ENCODE data around the gene GATA5. TPM values are rescaled to one million over a fixed set of nuclear protein-coding genes. Genes with fewer than 3 reads are reported as not detected.

The GATA5 gene
- total RNA-seq, 1 donor from 2014 or later: not detected

DNA sequence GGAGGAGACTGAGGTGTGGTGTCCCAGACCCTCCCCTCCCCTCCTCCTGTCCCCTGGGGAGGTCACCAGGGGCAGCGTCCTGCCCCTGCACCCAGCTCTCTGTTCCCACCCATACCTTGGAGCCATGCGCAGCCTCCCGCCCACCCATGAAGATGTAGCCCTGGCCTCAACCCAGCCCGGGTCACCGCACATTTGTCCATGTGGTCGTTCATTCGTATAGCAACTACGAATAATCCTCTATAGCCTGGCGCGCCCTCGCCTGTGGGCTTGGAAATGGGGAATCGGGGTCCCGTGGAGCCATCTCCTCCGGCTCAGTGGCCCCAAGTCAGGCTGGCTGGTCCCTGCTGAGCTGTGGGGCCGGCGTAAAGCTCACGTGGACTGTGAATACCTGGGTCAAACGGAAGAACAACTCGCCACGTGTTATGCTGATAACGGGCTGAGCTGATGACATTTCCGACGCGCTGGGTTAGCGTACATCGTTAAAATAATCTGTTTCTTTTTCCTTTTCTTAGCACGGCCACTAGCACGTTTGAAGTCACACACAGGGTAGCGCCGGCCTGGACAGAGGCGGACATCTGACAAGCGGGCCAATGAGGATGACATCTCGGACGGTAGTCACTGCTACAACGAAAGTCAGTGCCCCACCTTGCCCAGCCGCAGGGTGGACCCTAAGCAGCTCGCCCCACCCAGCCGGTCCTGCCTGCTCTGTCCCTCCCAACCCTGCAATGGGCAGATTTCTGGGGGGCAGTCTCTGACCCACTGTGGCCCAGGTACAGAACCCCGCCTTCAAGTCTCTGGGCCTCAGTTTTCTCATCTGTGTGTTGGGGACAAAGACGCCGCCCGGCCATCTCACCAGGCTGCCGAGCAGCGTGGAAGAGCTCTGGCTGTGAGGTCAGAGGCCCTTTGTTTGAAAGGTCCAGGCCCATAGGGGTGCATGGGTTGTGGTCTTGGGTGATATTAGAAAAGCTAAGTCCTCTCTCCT lies 28.6 kb downstream of the GATA5 start:
- no peak for DNase-seq (ENCODE audit: extremely low spot score, unreplicated experiment)
- TF ChIP-seq, protein P1, sequence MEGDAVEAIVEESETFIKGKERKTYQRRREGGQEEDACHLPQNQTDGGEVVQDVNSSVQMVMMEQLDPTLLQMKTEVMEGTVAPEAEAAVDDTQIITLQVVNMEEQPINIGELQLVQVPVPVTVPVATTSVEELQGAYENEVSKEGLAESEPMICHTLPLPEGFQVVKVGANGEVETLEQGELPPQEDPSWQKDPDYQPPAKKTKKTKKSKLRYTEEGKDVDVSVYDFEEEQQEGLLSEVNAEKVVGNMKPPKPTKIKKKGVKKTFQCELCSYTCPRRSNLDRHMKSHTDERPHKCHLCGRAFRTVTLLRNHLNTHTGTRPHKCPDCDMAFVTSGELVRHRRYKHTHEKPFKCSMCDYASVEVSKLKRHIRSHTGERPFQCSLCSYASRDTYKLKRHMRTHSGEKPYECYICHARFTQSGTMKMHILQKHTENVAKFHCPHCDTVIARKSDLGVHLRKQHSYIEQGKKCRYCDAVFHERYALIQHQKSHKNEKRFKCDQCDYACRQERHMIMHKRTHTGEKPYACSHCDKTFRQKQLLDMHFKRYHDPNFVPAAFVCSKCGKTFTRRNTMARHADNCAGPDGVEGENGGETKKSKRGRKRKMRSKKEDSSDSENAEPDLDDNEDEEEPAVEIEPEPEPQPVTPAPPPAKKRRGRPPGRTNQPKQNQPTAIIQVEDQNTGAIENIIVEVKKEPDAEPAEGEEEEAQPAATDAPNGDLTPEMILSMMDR (IDR thresholded peaks at IDR 0.05): no peak
- no peaks in the 10 kb centered on the region for H3K36me3 Mint-ChIP-seq (ENCODE audit: unreplicated experiment)
- no peak overlapping the region for H3K4me3 Mint-ChIP-seq (ENCODE audit: unreplicated experiment)
- H3K27me3 Mint-ChIP-seq (ENCODE audit: unreplicated experiment): peaks cover 10% of the 10 kb centered on the region
- no peak overlapping the region for H3K27ac Mint-ChIP-seq (ENCODE audit: unreplicated experiment)
- H3K9me3 Mint-ChIP-seq (ENCODE audit: unreplicated experiment): no peaks in the 10 kb centered on the region
- no peaks in the 10 kb centered on the region for H3K4me1 Mint-ChIP-seq (ENCODE audit: unreplicated experiment)

DNA sequence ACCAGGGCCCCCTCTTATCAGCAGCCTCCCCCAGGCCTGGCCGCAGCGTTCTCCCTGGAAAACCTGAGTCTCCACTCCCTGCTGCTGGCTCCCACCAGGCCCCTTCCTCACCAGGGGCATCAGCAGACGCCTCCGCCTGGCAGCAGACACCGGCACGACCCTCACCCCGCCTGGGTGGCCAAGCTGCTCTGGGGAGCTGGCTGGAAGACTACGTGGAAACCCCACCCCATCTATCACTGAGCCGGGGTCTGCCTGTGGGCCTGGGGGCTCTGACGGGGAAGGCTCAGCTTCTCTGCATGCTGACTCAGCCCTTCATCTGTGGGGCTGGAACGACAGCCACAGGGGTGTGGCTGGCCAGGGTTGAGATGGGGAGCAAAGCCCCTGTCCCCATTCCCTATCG lies 29.3 kb downstream of the GATA5 start:
- no peaks in the 10 kb centered on the region for H3K36me3 Mint-ChIP-seq (ENCODE audit: unreplicated experiment)
- H3K27me3 Mint-ChIP-seq (ENCODE audit: unreplicated experiment): peaks cover 10% of the 10 kb centered on the region
- H3K9me3 Mint-ChIP-seq (ENCODE audit: unreplicated experiment): no peaks in the 10 kb centered on the region
- no peak for DNase-seq (ENCODE audit: extremely low spot score, unreplicated experiment)
- H3K4me3 Mint-ChIP-seq (ENCODE audit: unreplicated experiment): no peak overlapping the region
- H3K27ac Mint-ChIP-seq (ENCODE audit: unreplicated experiment): no peak overlapping the region
- TF ChIP-seq, protein P1 (IDR thresholded peaks at IDR 0.05): no peak
- no peaks in the 10 kb centered on the region for H3K4me1 Mint-ChIP-seq (ENCODE audit: unreplicated experiment)

DNA sequence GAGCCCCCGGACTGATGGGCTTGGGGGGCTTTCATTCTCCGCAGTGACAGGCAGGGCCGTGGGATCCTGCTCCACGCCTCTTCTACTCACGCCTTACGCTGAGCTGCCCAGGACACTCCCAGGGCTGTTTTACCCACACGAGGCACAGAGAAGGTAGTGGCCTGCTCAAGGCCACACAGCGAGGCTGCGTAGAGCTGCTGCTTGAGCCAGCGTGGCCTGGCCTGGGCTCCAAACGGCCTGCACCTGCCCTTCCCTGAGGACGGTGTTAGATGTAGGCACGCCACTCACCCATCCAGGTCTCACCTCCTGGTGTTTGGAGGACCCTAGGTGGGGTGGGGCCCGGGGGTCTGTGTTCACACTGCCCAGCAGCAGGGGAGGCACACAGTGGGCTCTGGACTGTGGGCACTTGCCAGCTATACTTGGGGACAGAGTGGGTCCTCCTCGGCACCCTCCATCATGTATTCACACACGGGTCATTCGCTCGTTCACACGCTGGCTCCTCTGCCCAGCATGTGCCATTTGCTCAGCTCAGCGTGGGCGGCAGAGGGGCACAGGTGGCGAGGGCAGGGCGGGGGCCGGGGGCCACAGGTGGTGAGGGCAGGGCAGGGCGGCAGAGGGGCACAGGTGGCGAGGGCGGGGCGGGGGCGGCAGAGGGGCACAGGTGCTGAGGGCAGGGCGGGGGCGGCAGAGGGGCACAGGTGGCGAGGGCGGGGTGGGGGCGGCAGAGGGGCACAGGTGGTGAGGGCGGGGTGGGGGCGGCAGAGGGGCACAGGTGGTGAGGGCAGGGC lies 30.0 kb downstream of the GATA5 start:
- Mint-ChIP-seq H3K27ac (ENCODE audit: unreplicated experiment) (no peak overlapping the region), H3K9me3 (ENCODE audit: unreplicated experiment) (no peaks in the 10 kb centered on the region), H3K4me3 (ENCODE audit: unreplicated experiment) (no peak overlapping the region), H3K36me3 (ENCODE audit: unreplicated experiment) (no peaks in the 10 kb centered on the region), H3K27me3 (ENCODE audit: unreplicated experiment) (peaks cover 13% of the 10 kb centered on the region), H3K4me1 (ENCODE audit: unreplicated experiment) (no peaks in the 10 kb centered on the region)
- no peak for DNase-seq (ENCODE audit: extremely low spot score, unreplicated experiment)
- TF ChIP-seq, protein P1 (IDR thresholded peaks at IDR 0.05): no peak

DNA sequence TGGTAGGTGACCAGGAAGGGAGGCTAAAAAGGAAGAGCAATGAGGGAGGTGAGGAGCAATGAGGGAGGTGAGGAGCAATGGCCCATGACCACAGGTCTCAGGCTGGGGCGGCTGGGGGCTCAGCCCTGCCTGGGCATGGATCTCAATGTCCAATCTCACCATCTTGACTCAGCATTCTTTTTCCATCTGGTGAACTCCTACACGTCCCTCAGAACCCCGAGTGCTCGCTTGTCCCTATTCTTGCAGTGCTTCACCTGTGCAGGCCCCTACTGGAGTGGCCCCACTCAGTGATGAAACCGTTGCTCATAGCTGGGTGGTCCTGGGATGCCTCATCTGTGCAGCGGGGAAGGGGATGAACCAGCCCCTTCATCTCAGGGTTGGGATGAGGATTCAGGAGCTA lies 31.5 kb downstream of the GATA5 start:
- Mint-ChIP-seq H3K4me1 (ENCODE audit: unreplicated experiment) (no peaks in the 10 kb centered on the region), H3K27me3 (ENCODE audit: unreplicated experiment) (peaks cover 10% of the 10 kb centered on the region), H3K9me3 (ENCODE audit: unreplicated experiment) (no peaks in the 10 kb centered on the region), H3K4me3 (ENCODE audit: unreplicated experiment) (no peak overlapping the region), H3K36me3 (ENCODE audit: unreplicated experiment) (no peaks in the 10 kb centered on the region), H3K27ac (ENCODE audit: unreplicated experiment) (no peak overlapping the region)
- TF ChIP-seq, protein P1 (IDR thresholded peaks at IDR 0.05): no peak
- no peak for DNase-seq (ENCODE audit: extremely low spot score, unreplicated experiment)

All from osteocyte (in vitro differentiated cells).